ENCODE measurements around the gene HOOK1. TPM values are rescaled to one million over a fixed set of nuclear protein-coding genes. Genes with fewer than 3 reads are reported as not detected.
A peak's percentile ranks its signal among the peaks of the same experiment; 100 is the strongest.

HOOK1 gene
- total RNA-seq, 1 experiment from 2014 or later = 42.0 TPM

- H3K18ac ChIP-seq (ENCODE audit: insufficient read length, low read depth, low read length) = no peak overlapping the region
- no peak overlapping the region for H2BK12ac ChIP-seq (ENCODE audit: insufficient read length, low read depth, low read length)
- H3K9ac ChIP-seq (ENCODE audit: extremely low read depth, insufficient read length, low read length) = no peak overlapping the region
- no peak overlapping the region for H4K8ac ChIP-seq (replicated peaks; ENCODE audit: insufficient read length, low read depth, low read length)
- no peak overlapping the region for H3K56ac ChIP-seq (ENCODE audit: insufficient read length, low read depth, low read length)
- Mint-ChIP-seq H3K27ac (peak overlapping the region in 2 of 3 experiments; percentile 5 to 52; a peak in 3 of 7 replicates), H3K36me3 (ENCODE audit: insufficient read depth in 1 of 3, low read depth in 3 of 3) (peaks cover 6 to 20% (median 16%) of the 10 kb centered on the region in 3 experiments), H3K4me1 (peaks cover 7 to 8% of the 10 kb centered on the region in 2 experiments; a peak in 2 of 4 replicates), H3K27me3 (ENCODE audit: low read depth) (no peaks in the 10 kb centered on the region), H3K4me3 (no peak overlapping the region), H3K9me3 (peaks cover 3% of the 10 kb centered on the region in 2 experiments; a peak in 1 of 5 replicates)
- TF ChIP-seq CTCF (conservative IDR thresholded peaks at IDR 0.05) = no peak
- H3K4me1 ChIP-seq (ENCODE audit: insufficient read depth, low read length) = no peaks in the 10 kb centered on the region
- no peak overlapping the region for H2BK20ac ChIP-seq (ENCODE audit: low read depth, low read length, poor library complexity, severe bottlenecking)
- H3K27me3 ChIP-seq (ENCODE audit: insufficient read depth, low read length) = no peaks in the 10 kb centered on the region
- no peak overlapping the region for H4K91ac ChIP-seq (ENCODE audit: insufficient read length, low read depth, low read length)
- no peak overlapping the region for H3K14ac ChIP-seq (ENCODE audit: insufficient read depth, low read length)
- H3T11ph ChIP-seq (ENCODE audit: low read length) = no peak overlapping the region
- H3K23ac ChIP-seq (ENCODE audit: insufficient read length, low read depth, low read length) = no peak overlapping the region
- WGBS (ENCODE audit: extremely low coverage, insufficient read length, low lambda C conversion rate) = no CpG with 5 or more reads among the region's 4 CpGs
- no peak overlapping the region for H2AK5ac ChIP-seq (ENCODE audit: insufficient read length, low read length)
- H2BK120ac ChIP-seq (ENCODE audit: low read depth, low read length, poor library complexity, severe bottlenecking) = no peak overlapping the region
- H3K23me2 ChIP-seq (ENCODE audit: insufficient read length, low read depth, low read length, poor library complexity, severe bottlenecking) = no peaks in the 10 kb centered on the region
- H3K79me1 ChIP-seq (ENCODE audit: insufficient read depth, low read depth, low read length, poor library complexity, severe bottlenecking) = peaks cover 4% of the 10 kb centered on the region
- no peak for DNase-seq
- H3K4ac ChIP-seq (ENCODE audit: low read depth, low read length) = no peak overlapping the region
- H2BK15ac ChIP-seq (ENCODE audit: low read depth, low read length) = no peak overlapping the region
- H3K4me2 ChIP-seq (ENCODE audit: insufficient read depth, insufficient read length, low read length) = no peak overlapping the region
- no peaks in the 10 kb centered on the region for H3K9me3 ChIP-seq (ENCODE audit: control insufficient read depth, low read depth, low read length)
- H4K5ac ChIP-seq (ENCODE audit: insufficient read length, low read depth, low read length) = no peak overlapping the region
- H2AFZ ChIP-seq (ENCODE audit: low read length) = no peak overlapping the region
- H4K20me1 ChIP-seq (ENCODE audit: control insufficient read depth, insufficient read depth, insufficient read length) = no peaks in the 10 kb centered on the region
- no peak overlapping the region for H2BK5ac ChIP-seq (ENCODE audit: insufficient read length, low read length)
- no peak overlapping the region for H3K27ac ChIP-seq (ENCODE audit: insufficient read length, low read depth, low read length)
- H3K79me2 ChIP-seq (ENCODE audit: insufficient read depth, low read length) = no peaks in the 10 kb centered on the region
Measured at GRCh38 chr1:59856725-59857338, 42.1 kb downstream of the HOOK1 start.

Measured in H9 (cell line).